ENCODE data around the gene SP140.
"Not testable (repeated sequence)": the region's sequence is repeated elsewhere in the genome, so short reads cannot be mapped to it uniquely, and the experiment has no call there.

SP140 gene

GRCh38 chr2:230225486-230225885 lies at the start of gene SP140:
Gene SP140, plus strand, starts transcription at chr2:230225736. Its CDS starts 109 bp downstream, at chr2:230225845.
- no peak for DNase-seq

- no peak for DNase-seq
Measured at GRCh38 chr2:230176996-230177395, 48.5 kb upstream of the SP140 start.

- DNase-seq = no peak
Measured at GRCh38 chr2:230178546-230179485, 46.7 kb upstream of the SP140 start.

GRCh38 chr2:230179907-230180306 lies 45.6 kb upstream of the SP140 start:
- no peak for DNase-seq

- DNase-seq = no peak
Measured at GRCh38 chr2:230181195-230181594, 44.3 kb upstream of the SP140 start.

GRCh38 chr2:230184727-230185578 lies 40.6 kb upstream of the SP140 start:
- no peak for DNase-seq

- no peak for DNase-seq
Measured at GRCh38 chr2:230202430-230203109, 23.0 kb upstream of the SP140 start.

- DNase-seq = no peak
Measured at GRCh38 chr2:230203110-230203676, 22.3 kb upstream of the SP140 start.

GRCh38 chr2:230205034-230205433 lies 20.5 kb upstream of the SP140 start:
- DNase-seq = no peak

GRCh38 chr2:230205721-230206120 lies 19.8 kb upstream of the SP140 start:
- no peak for DNase-seq

GRCh38 chr2:230208576-230208975 lies 17.0 kb upstream of the SP140 start:
- DNase-seq = no peak

GRCh38 chr2:230209422-230210051 lies 16.0 kb upstream of the SP140 start:
- DNase-seq = no peak

- DNase-seq = no peak
Measured at GRCh38 chr2:230216489-230216888, 9.0 kb upstream of the SP140 start.

- no peak for DNase-seq
Measured at GRCh38 chr2:230217424-230217823, 8.1 kb upstream of the SP140 start.

GRCh38 chr2:230218421-230218820 lies 7.1 kb upstream of the SP140 start:
- DNase-seq = no peak

- DNase-seq = no peak
Measured at GRCh38 chr2:230219419-230220331, 5.9 kb upstream of the SP140 start, which contains the start of gene SP110. Gene SP110, minus strand, starts transcription at chr2:230219984. Its CDS starts 3,057 bp downstream, at chr2:230216927.

GRCh38 chr2:230220347-230220969 lies 5.1 kb upstream of the SP140 start:
- no peak for DNase-seq

- DNase-seq = no peak
Measured at GRCh38 chr2:230221493-230221892, 4.0 kb upstream of the SP140 start.

GRCh38 chr2:230222829-230223228 lies 2.7 kb upstream of the SP140 start:
- not testable (repeated sequence) for DNase-seq

- DNase-seq = no peak
Measured at GRCh38 chr2:230224458-230224857, 1.1 kb upstream of the SP140 start.

Data from NCI-H187 (cell line).